Nucleus accumbens (tissue), 56 donors: ENCODE measurements around the gene ALPK3.
"Not testable (repeated sequence)": the region's sequence is repeated elsewhere in the genome, so short reads cannot be mapped to it uniquely, and the experiment has no call there.

Experiments
- DNase-seq, 56 donors: peaks; one replicate each; lab custom pipeline; 2025; lab: John Stamatoyannopoulos, UW

The ALPK3 gene

GRCh38 chr15:84871428-84871985 lies 54.4 kb downstream of the ALPK3 start:
- DNase-seq = no peak

GRCh38 chr15:84872009-84872910 lies 55.1 kb downstream of the ALPK3 start:
- no peak for DNase-seq

- no peak for DNase-seq
Measured at GRCh38 chr15:84873997-84874396, 56.8 kb downstream of the ALPK3 start.

- DNase-seq = peak in 5 of 56 donors; percentile 5 to 12 (median 8)
Measured at GRCh38 chr15:84874981-84875699, 58.0 kb downstream of the ALPK3 start.

- no peak for DNase-seq
Measured at GRCh38 chr15:84876269-84876668, 59.1 kb downstream of the ALPK3 start.

GRCh38 chr15:84877701-84878100 lies 60.5 kb downstream of the ALPK3 start:
- DNase-seq = not testable (repeated sequence)

GRCh38 chr15:84878504-84878903 lies 61.3 kb downstream of the ALPK3 start:
- peak in 38 of 56 donors; percentile 3 to 66 (median 32) for DNase-seq

- DNase-seq = no peak
Measured at GRCh38 chr15:84879088-84879780, 62.1 kb downstream of the ALPK3 start.

- no peak for DNase-seq
Measured at GRCh38 chr15:84880007-84880406, 62.9 kb downstream of the ALPK3 start.

GRCh38 chr15:84880822-84881519 lies 63.8 kb downstream of the ALPK3 start:
- no peak for DNase-seq

GRCh38 chr15:84881520-84881830 lies 64.3 kb downstream of the ALPK3 start:
- no peak for DNase-seq

GRCh38 chr15:84883466-84883865 lies 66.3 kb downstream of the ALPK3 start:
- no peak for DNase-seq

- peak in 1 of 56 donors; percentile 2 for DNase-seq
Measured at GRCh38 chr15:84883916-84884781, 67.0 kb downstream of the ALPK3 start, which contains the start of gene SLC28A1. SLC28A1 (plus strand) TSS chr15:84884662; CDS start chr15:84887761, 3,099 bp downstream.

- DNase-seq = no peak
Measured at GRCh38 chr15:84885801-84886200, 68.6 kb downstream of the ALPK3 start.

GRCh38 chr15:84886211-84886983 lies 69.2 kb downstream of the ALPK3 start:
- no peak for DNase-seq

GRCh38 chr15:84886984-84887299 lies 69.8 kb downstream of the ALPK3 start:
- DNase-seq = no peak

- DNase-seq = no peak
Measured at GRCh38 chr15:84887938-84888337, 70.8 kb downstream of the ALPK3 start.

GRCh38 chr15:84888639-84889038 lies 71.5 kb downstream of the ALPK3 start:
- no peak for DNase-seq
